ENCODE measurements around the gene ZNF732.

- no peak for TF ChIP-seq REST (IDR thresholded peaks at IDR 0.05; ENCODE audit: borderline replicate concordance)
- no peak for TF ChIP-seq REST (CRISPR knock-in tag; IDR thresholded peaks at IDR 0.05; ENCODE audit: low read depth)
- TF ChIP-seq GTF2F1 (IDR thresholded peaks at IDR 0.05; ENCODE audit: low read depth, low read length), result no peak
- TF ChIP-seq GMEB1 (CRISPR knock-in tag; IDR thresholded peaks at IDR 0.05), result no peak
- TF ChIP-seq EZH2 (IDR thresholded peaks at IDR 0.05; ENCODE audit: borderline replicate concordance, low read depth, low read length), result no peak
- no peak for TF ChIP-seq ATF2 (CRISPR knock-in tag; IDR thresholded peaks at IDR 0.05)
- TF ChIP-seq CTCF (IDR thresholded peaks at IDR 0.05 in 2 of 3, conservative IDR thresholded peaks at IDR 0.05 in 1 of 3; ENCODE audit: insufficient read depth in 2 of 3, low read depth in 1 of 3, low read length in 3 of 3), result no peak
- TF ChIP-seq FOXM1 (IDR thresholded peaks at IDR 0.05; ENCODE audit: low read depth), result no peak
- no peak for TF ChIP-seq FOXM1 (CRISPR knock-in tag; IDR thresholded peaks at IDR 0.05; ENCODE audit: low read depth)
- TF ChIP-seq UBTF (IDR thresholded peaks at IDR 0.05; ENCODE audit: borderline replicate concordance in 1 of 2, low read depth in 2 of 2, low read length in 2 of 2), result no peak
- TF ChIP-seq ZBTB7A (IDR thresholded peaks at IDR 0.05; ENCODE audit: borderline replicate concordance, control insufficient read depth, low read depth, low read length), result no peak
- no peak for TF ChIP-seq POLR2A (conservative IDR thresholded peaks at IDR 0.05)
- TF ChIP-seq ZNF766 (CRISPR knock-in tag; conservative IDR thresholded peaks at IDR 0.05), result no peak
These were observed 2.9 kb downstream of the ZNF732 start for GRCh38 chr4:302381-302780.

All from K562 (cell line).